GM11168 (cell line): ENCODE data around the gene ZC3H7B.

ENCODE experiments used
- in situ Hi-C: fragments of 300-500 bp; cut with MboI; formaldehyde crosslinking; loops from one replicate; pipeline ENCODE4 v1.12.0; 2022; ENCODE audit warnings: low sequenced_read_pairs; ENCODE audit not compliant: unreplicated experiment

The ZC3H7B gene

GRCh38 chr22:41351011-41351410 is 49.7 kb downstream of the ZC3H7B start:
- in situ Hi-C loops = no loop called here

GRCh38 chr22:41352058-41352457 is 50.7 kb downstream of the ZC3H7B start:
- in situ Hi-C loops = no loop called here

- in situ Hi-C loops = no loop called here
Observed at GRCh38 chr22:41353862-41354575, 52.7 kb downstream of the ZC3H7B start.

- in situ Hi-C loops = no loop called here
Observed at GRCh38 chr22:41354979-41355378, 53.7 kb downstream of the ZC3H7B start.

- in situ Hi-C loops = no loop called here
Observed at GRCh38 chr22:41355895-41356294, 54.6 kb downstream of the ZC3H7B start.

GRCh38 chr22:41356430-41357028 is 55.2 kb downstream of the ZC3H7B start:
- in situ Hi-C loops = no loop called here

GRCh38 chr22:41357191-41357590 is 55.9 kb downstream of the ZC3H7B start:
- in situ Hi-C loops = no loop called here

- in situ Hi-C loops = no loop called here
Observed at GRCh38 chr22:41358927-41359326, 57.6 kb downstream of the ZC3H7B start.

GRCh38 chr22:41359376-41359775 is 58.1 kb downstream of the ZC3H7B start:
- in situ Hi-C loops = no loop called here

GRCh38 chr22:41360126-41360525 is 58.8 kb downstream of the ZC3H7B start:
- in situ Hi-C loops = no loop called here

- in situ Hi-C loops = no loop called here
Observed at GRCh38 chr22:41361716-41362310, 60.5 kb downstream of the ZC3H7B start.

GRCh38 chr22:41362615-41363014 is 61.3 kb downstream of the ZC3H7B start:
- in situ Hi-C loops = no loop called here

GRCh38 chr22:41364233-41364632 is 62.9 kb downstream of the ZC3H7B start:
- in situ Hi-C loops = no loop called here

GRCh38 chr22:41364955-41365354 is 63.6 kb downstream of the ZC3H7B start:
- in situ Hi-C loops = no loop called here

- in situ Hi-C loops = no loop called here
Observed at GRCh38 chr22:41365425-41365824, 64.1 kb downstream of the ZC3H7B start.

- in situ Hi-C loops = no loop called here
Observed at GRCh38 chr22:41366323-41367029, 65.2 kb downstream of the ZC3H7B start.

GRCh38 chr22:41367039-41367679 is 65.8 kb downstream of the ZC3H7B start:
- in situ Hi-C loops = no loop called here

- in situ Hi-C loops = no loop called here
Observed at GRCh38 chr22:41367680-41368542, 66.6 kb downstream of the ZC3H7B start.

- in situ Hi-C loops = no loop called here
Observed at GRCh38 chr22:41368543-41369423, 67.5 kb downstream of the ZC3H7B start.
